ENCODE results near the gene DHX58.

Gene DHX58

GRCh38 chr17:42068979-42069378 lies 43.5 kb downstream of the DHX58 start:
- Histone ChIP-seq H3K27ac (ENCODE audit: low read depth, low read length) (no peak overlapping the region), H3K4me1 (ENCODE audit: control insufficient read depth in 1 of 2, insufficient read depth in 2 of 2, low read length in 2 of 2) (peaks cover 3 to 4% of the 10 kb centered on the region in 2 donors), H3K36me3 (ENCODE audit: control insufficient read depth in 1 of 2, insufficient read depth in 2 of 2, low read length in 2 of 2) (no peaks in the 10 kb centered on the region), H3K9me3 (ENCODE audit: control insufficient read depth in 1 of 2, low read length in 2 of 2) (no peaks in the 10 kb centered on the region), H3K4me3 (ENCODE audit: low read depth in 1 of 2, low read length in 2 of 2) (no peak overlapping the region), H3K27me3 (ENCODE audit: control insufficient read depth in 1 of 2, insufficient read depth in 2 of 2, low read length in 2 of 2) (peaks cover 19 to 21% of the 10 kb centered on the region in 2 donors), H3K9ac (ENCODE audit: low read depth in 1 of 2, low read length in 2 of 2) (no peak overlapping the region)

- H3K27me3 ChIP-seq (ENCODE audit: control insufficient read depth in 1 of 2, insufficient read depth in 2 of 2, low read length in 2 of 2), result peaks cover 19 to 21% of the 10 kb centered on the region in 2 donors
- H3K9me3 ChIP-seq (ENCODE audit: control insufficient read depth in 1 of 2, low read length in 2 of 2), result no peaks in the 10 kb centered on the region
- no peak overlapping the region for H3K9ac ChIP-seq (ENCODE audit: low read depth in 1 of 2, low read length in 2 of 2)
- H3K36me3 ChIP-seq (ENCODE audit: control insufficient read depth in 1 of 2, insufficient read depth in 2 of 2, low read length in 2 of 2), result no peaks in the 10 kb centered on the region
- no peak overlapping the region for H3K4me3 ChIP-seq (ENCODE audit: low read depth in 1 of 2, low read length in 2 of 2)
- H3K27ac ChIP-seq (ENCODE audit: low read depth, low read length), result no peak overlapping the region
- peaks cover 3 to 4% of the 10 kb centered on the region in 2 donors for H3K4me1 ChIP-seq (ENCODE audit: control insufficient read depth in 1 of 2, insufficient read depth in 2 of 2, low read length in 2 of 2)
These were observed 45.0 kb downstream of the DHX58 start for GRCh38 chr17:42067371-42068091.

DNA sequence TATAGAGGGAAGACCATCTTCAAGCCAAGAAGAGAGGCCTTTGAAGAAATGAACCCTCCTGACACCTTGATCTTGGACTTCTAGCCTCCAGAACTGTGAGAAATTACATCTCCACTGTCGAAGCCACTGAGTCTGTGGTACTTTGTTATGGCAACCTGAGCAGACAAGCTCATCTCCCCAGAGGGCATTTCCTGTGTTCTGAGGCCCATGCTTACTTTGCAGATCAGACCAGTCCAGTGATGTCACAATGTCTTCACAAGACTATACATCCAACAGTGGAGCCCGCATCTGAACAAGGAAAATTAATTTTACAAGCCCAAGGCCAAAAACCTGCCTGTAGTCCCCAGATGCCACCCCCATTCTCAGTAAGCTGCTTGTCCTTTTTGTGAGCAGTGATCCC lies 47.3 kb downstream of the DHX58 start:
- Histone ChIP-seq H3K9me3 (ENCODE audit: control insufficient read depth in 1 of 2, low read length in 2 of 2) (no peaks in the 10 kb centered on the region), H3K4me1 (ENCODE audit: control insufficient read depth in 1 of 2, insufficient read depth in 2 of 2, low read length in 2 of 2) (peaks cover 2 to 5% of the 10 kb centered on the region in 2 donors), H3K27me3 (ENCODE audit: control insufficient read depth in 1 of 2, insufficient read depth in 2 of 2, low read length in 2 of 2) (no peaks in the 10 kb centered on the region), H3K9ac (ENCODE audit: low read depth in 1 of 2, low read length in 2 of 2) (no peak overlapping the region), H3K36me3 (ENCODE audit: control insufficient read depth in 1 of 2, insufficient read depth in 2 of 2, low read length in 2 of 2) (no peaks in the 10 kb centered on the region), H3K4me3 (ENCODE audit: low read depth in 1 of 2, low read length in 2 of 2) (no peak overlapping the region), H3K27ac (ENCODE audit: low read depth, low read length) (no peak overlapping the region)

GRCh38 chr17:42062681-42063080 lies 49.8 kb downstream of the DHX58 start:
- no peaks in the 10 kb centered on the region for H3K36me3 ChIP-seq (ENCODE audit: control insufficient read depth in 1 of 2, insufficient read depth in 2 of 2, low read length in 2 of 2)
- H3K27me3 ChIP-seq (ENCODE audit: control insufficient read depth in 1 of 2, insufficient read depth in 2 of 2, low read length in 2 of 2), result no peaks in the 10 kb centered on the region
- peaks cover 6% of the 10 kb centered on the region in 2 donors for H3K4me1 ChIP-seq (ENCODE audit: control insufficient read depth in 1 of 2, insufficient read depth in 2 of 2, low read length in 2 of 2)
- H3K9ac ChIP-seq (ENCODE audit: low read depth in 1 of 2, low read length in 2 of 2), result no peak overlapping the region
- H3K27ac ChIP-seq (ENCODE audit: low read depth, low read length), result no peak overlapping the region
- no peaks in the 10 kb centered on the region for H3K9me3 ChIP-seq (ENCODE audit: control insufficient read depth in 1 of 2, low read length in 2 of 2)
- H3K4me3 ChIP-seq (ENCODE audit: low read depth in 1 of 2, low read length in 2 of 2), result no peak overlapping the region

DNA sequence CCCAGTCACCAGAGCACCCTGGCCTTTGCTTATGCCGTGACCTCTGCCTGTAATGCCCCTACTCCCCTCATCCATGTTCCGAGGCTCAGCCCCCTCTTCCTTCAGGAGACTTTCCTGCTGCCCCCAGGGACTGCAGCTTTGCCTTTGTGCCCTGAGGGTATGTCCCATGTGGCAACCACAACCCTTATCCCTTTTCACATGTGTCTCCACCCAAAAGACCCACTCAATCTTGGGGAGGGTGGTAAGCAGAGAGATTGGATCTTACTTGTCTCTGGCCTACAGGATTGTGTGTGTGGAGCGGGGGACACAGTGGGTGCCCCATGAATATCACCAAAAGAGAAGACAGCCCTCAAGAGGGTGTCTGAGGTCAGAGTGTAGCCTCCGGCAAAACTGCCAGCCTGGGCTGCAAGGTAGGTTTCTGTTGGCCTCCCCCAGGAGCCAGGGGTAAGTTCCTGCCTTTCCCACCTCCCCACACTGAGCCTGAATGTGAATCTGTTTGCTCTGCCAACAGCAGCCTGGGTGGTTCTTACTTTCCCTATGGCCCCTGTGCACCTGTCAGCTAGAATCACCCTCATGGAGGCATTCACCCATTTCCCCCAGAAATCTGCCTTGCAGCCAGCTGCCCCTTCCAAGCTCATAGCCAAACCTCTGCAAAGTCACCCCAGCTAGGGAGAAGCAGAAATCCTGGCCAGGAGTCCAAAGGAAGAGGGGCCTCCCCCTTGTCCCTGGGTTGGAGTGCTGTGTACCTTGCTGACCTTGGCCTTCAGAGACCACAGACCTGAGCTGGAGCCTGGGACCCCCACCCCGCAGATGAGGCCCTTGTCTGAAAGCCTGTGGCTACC lies 50.6 kb downstream of the DHX58 start:
- Histone ChIP-seq H3K4me1 (ENCODE audit: control insufficient read depth in 1 of 2, insufficient read depth in 2 of 2, low read length in 2 of 2) (peaks cover 3 to 6% of the 10 kb centered on the region in 2 donors), H3K9ac (ENCODE audit: low read depth in 1 of 2, low read length in 2 of 2) (no peak overlapping the region), H3K9me3 (ENCODE audit: control insufficient read depth in 1 of 2, low read length in 2 of 2) (no peaks in the 10 kb centered on the region), H3K27me3 (ENCODE audit: control insufficient read depth in 1 of 2, insufficient read depth in 2 of 2, low read length in 2 of 2) (no peaks in the 10 kb centered on the region), H3K27ac (ENCODE audit: low read depth, low read length) (no peak overlapping the region), H3K36me3 (ENCODE audit: control insufficient read depth in 1 of 2, insufficient read depth in 2 of 2, low read length in 2 of 2) (no peaks in the 10 kb centered on the region), H3K4me3 (ENCODE audit: low read depth in 1 of 2, low read length in 2 of 2) (no peak overlapping the region)

GRCh38 chr17:42060231-42060630 lies 52.3 kb downstream of the DHX58 start:
- Histone ChIP-seq H3K27me3 (ENCODE audit: control insufficient read depth in 1 of 2, insufficient read depth in 2 of 2, low read length in 2 of 2) (no peaks in the 10 kb centered on the region), H3K36me3 (ENCODE audit: control insufficient read depth in 1 of 2, insufficient read depth in 2 of 2, low read length in 2 of 2) (no peaks in the 10 kb centered on the region), H3K4me3 (ENCODE audit: low read depth in 1 of 2, low read length in 2 of 2) (no peak overlapping the region), H3K27ac (ENCODE audit: low read depth, low read length) (no peak overlapping the region), H3K9ac (ENCODE audit: low read depth in 1 of 2, low read length in 2 of 2) (no peak overlapping the region), H3K9me3 (ENCODE audit: control insufficient read depth in 1 of 2, low read length in 2 of 2) (no peaks in the 10 kb centered on the region), H3K4me1 (ENCODE audit: control insufficient read depth in 1 of 2, insufficient read depth in 2 of 2, low read length in 2 of 2) (peaks cover 3 to 6% of the 10 kb centered on the region in 2 donors)

GRCh38 chr17:42059815-42060214 lies 52.7 kb downstream of the DHX58 start:
- no peaks in the 10 kb centered on the region for H3K36me3 ChIP-seq (ENCODE audit: control insufficient read depth in 1 of 2, insufficient read depth in 2 of 2, low read length in 2 of 2)
- no peaks in the 10 kb centered on the region for H3K9me3 ChIP-seq (ENCODE audit: control insufficient read depth in 1 of 2, low read length in 2 of 2)
- H3K9ac ChIP-seq (ENCODE audit: low read depth in 1 of 2, low read length in 2 of 2), result no peak overlapping the region
- H3K27ac ChIP-seq (ENCODE audit: low read depth, low read length), result no peak overlapping the region
- H3K4me3 ChIP-seq (ENCODE audit: low read depth in 1 of 2, low read length in 2 of 2), result no peak overlapping the region
- H3K4me1 ChIP-seq (ENCODE audit: control insufficient read depth in 1 of 2, insufficient read depth in 2 of 2, low read length in 2 of 2), result peaks cover 3 to 6% of the 10 kb centered on the region in 2 donors
- H3K27me3 ChIP-seq (ENCODE audit: control insufficient read depth in 1 of 2, insufficient read depth in 2 of 2, low read length in 2 of 2), result no peaks in the 10 kb centered on the region

DNA sequence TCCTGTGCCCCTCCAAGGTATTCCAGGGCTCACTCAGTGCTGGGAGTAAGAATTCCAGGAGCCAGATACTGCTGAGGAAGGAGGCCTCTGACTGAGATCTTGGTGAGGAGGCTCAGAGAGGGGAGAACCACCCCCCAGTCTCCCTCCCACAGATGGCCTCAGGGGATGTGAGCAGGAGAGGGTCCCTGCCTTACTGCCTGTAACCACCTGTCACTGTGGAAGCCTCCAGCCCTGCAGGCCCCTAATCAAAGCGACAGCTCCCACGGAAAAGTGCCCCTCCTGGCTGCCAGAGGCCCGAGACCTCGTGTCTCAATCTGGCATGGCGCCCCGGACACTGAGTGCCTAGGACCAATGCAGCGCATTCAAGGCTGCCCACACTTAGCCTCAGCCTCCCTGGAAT lies 54.5 kb downstream of the DHX58 start:
- no peak overlapping the region for H3K9ac ChIP-seq (ENCODE audit: low read depth in 1 of 2, low read length in 2 of 2)
- H3K27ac ChIP-seq (ENCODE audit: low read depth, low read length), result no peak overlapping the region
- H3K27me3 ChIP-seq (ENCODE audit: control insufficient read depth in 1 of 2, insufficient read depth in 2 of 2, low read length in 2 of 2), result peaks cover 12 to 13% of the 10 kb centered on the region in 2 donors
- H3K4me3 ChIP-seq (ENCODE audit: low read depth in 1 of 2, low read length in 2 of 2), result no peak overlapping the region
- H3K36me3 ChIP-seq (ENCODE audit: control insufficient read depth in 1 of 2, insufficient read depth in 2 of 2, low read length in 2 of 2), result no peaks in the 10 kb centered on the region
- no peaks in the 10 kb centered on the region for H3K9me3 ChIP-seq (ENCODE audit: control insufficient read depth in 1 of 2, low read length in 2 of 2)
- H3K4me1 ChIP-seq (ENCODE audit: control insufficient read depth in 1 of 2, insufficient read depth in 2 of 2, low read length in 2 of 2), result peaks cover 3 to 6% of the 10 kb centered on the region in 2 donors

DNA sequence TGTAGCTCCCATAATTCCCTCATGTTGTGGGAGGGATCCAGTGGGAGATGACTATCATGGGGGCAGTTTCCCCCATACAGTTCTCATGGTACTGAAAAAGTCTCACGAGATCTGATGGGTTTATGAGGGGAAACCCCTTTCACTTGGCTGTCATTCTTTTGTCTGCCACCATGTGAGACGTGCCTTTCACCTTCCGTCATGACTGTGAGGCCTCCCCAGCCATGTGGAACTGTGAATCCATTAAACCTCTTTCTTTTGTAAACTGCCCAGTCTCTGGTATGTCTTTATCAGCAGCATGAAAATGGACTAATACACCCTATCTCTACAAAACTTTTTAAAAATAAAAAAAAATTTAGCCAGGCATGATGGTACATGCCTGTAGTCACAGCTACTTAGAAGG lies 55.9 kb downstream of the DHX58 start:
- Histone ChIP-seq H3K9ac (ENCODE audit: low read depth in 1 of 2, low read length in 2 of 2) (no peak overlapping the region), H3K4me1 (ENCODE audit: control insufficient read depth in 1 of 2, insufficient read depth in 2 of 2, low read length in 2 of 2) (peaks cover 3 to 6% of the 10 kb centered on the region in 2 donors), H3K27me3 (ENCODE audit: control insufficient read depth in 1 of 2, insufficient read depth in 2 of 2, low read length in 2 of 2) (peaks cover 17% of the 10 kb centered on the region in 2 donors), H3K36me3 (ENCODE audit: control insufficient read depth in 1 of 2, insufficient read depth in 2 of 2, low read length in 2 of 2) (no peaks in the 10 kb centered on the region), H3K9me3 (ENCODE audit: control insufficient read depth in 1 of 2, low read length in 2 of 2) (no peaks in the 10 kb centered on the region), H3K4me3 (ENCODE audit: low read depth in 1 of 2, low read length in 2 of 2) (no peak overlapping the region), H3K27ac (ENCODE audit: low read depth, low read length) (no peak overlapping the region)

GRCh38 chr17:42055496-42055895 lies 57.0 kb downstream of the DHX58 start:
- Histone ChIP-seq H3K9me3 (ENCODE audit: control insufficient read depth in 1 of 2, low read length in 2 of 2) (no peaks in the 10 kb centered on the region), H3K4me3 (ENCODE audit: low read depth in 1 of 2, low read length in 2 of 2) (no peak overlapping the region), H3K27me3 (ENCODE audit: control insufficient read depth in 1 of 2, insufficient read depth in 2 of 2, low read length in 2 of 2) (peaks cover 17% of the 10 kb centered on the region in 2 donors), H3K9ac (ENCODE audit: low read depth in 1 of 2, low read length in 2 of 2) (no peak overlapping the region), H3K36me3 (ENCODE audit: control insufficient read depth in 1 of 2, insufficient read depth in 2 of 2, low read length in 2 of 2) (no peaks in the 10 kb centered on the region), H3K27ac (ENCODE audit: low read depth, low read length) (no peak overlapping the region), H3K4me1 (ENCODE audit: control insufficient read depth in 1 of 2, insufficient read depth in 2 of 2, low read length in 2 of 2) (peaks cover 6 to 9% of the 10 kb centered on the region in 2 donors)
